OCI-LY3 (cell line): ENCODE results near the gene ADTRP.
"Not testable (repeated sequence)": the region's sequence is repeated elsewhere in the genome, so short reads cannot be mapped to it uniquely, and the experiment has no call there.

Source experiments
- H2AFZ ChIP-seq: fragments of 200-600, 300-600 bp; shearing (Covaris generic); 2 replicates; pipeline ENCODE4 v1.6.0; 2014; ENCODE audit warnings: antibody characterized with exemption, low read depth, low read length
- H3K27ac ChIP-seq: fragments of 200-600, 300-600 bp; sonication (generic); 2 replicates; pipeline ENCODE4 v1.5.1; 2014; ENCODE audit warnings: mild to moderate bottlenecking, low read length, moderate library complexity, mixed read lengths
- H3K27me3 ChIP-seq: fragments of 200-600, 300-600 bp; sonication (generic); 2 replicates; pipeline ENCODE4 v1.6.1; 2014; ENCODE audit warnings: low read depth, low read length, mixed read lengths
- H3K36me3 ChIP-seq: fragments of 200-600, 300-600 bp; sonication (generic); replicated peaks from 2 replicates; pipeline ENCODE3; 2014; ENCODE audit warnings: low read depth, low read length, mixed read lengths
- H3K4me1 ChIP-seq: fragments of 300-600, 200-600 bp; sonication (generic); 2 replicates; pipeline ENCODE4 v1.6.1; 2014; ENCODE audit warnings: low read length, mixed read lengths
- H3K4me2 ChIP-seq: fragments of 200-600, 300-600 bp; sonication (generic); 2 replicates; pipeline ENCODE4 v1.6.1; 2014; ENCODE audit warnings: low read length, mixed read lengths
- H3K4me3 ChIP-seq: fragments of 300-600, 200-600 bp; sonication (generic); 2 replicates; pipeline ENCODE4 v1.5.1; 2014; ENCODE audit warnings: antibody characterized with exemption, mild to moderate bottlenecking, low read length, moderate library complexity
- H3K79me2 ChIP-seq: fragments of 300-600, 200-600 bp; shearing (Covaris generic); 2 replicates; pipeline ENCODE4 v1.6.1; 2014; ENCODE audit warnings: mild to moderate bottlenecking, low read length, mixed read lengths
- H3K9ac ChIP-seq: fragments of 300-600, 200-600 bp; shearing (Covaris generic); 2 replicates; pipeline ENCODE4 v1.6.0; 2014; ENCODE audit warnings: mild to moderate bottlenecking, low read length, moderate library complexity
- H3K9me3 ChIP-seq: fragments of 200-600, 300-600 bp; shearing (Covaris generic); 2 replicates; pipeline ENCODE4 v1.6.1; 2014; ENCODE audit warnings: low read length, mixed read lengths; ENCODE audit not compliant: insufficient read depth
- H4K20me1 ChIP-seq: fragments of 200-600, 300-600 bp; sonication (generic); 2 replicates; pipeline ENCODE4 v1.6.1; 2016; ENCODE audit warnings: low read length, mixed read lengths; ENCODE audit not compliant: insufficient read depth
- CTCF ChIP-seq: fragments of 200-600, 300-600 bp; sonication (generic); IDR thresholded peaks from 2 replicates; pipeline ENCODE4 v1.5.1; 2014; ENCODE audit warnings: antibody characterized with exemption, low read length, low read depth
- EZH2phosphoT487 ChIP-seq: fragments of 200-600 bp; shearing (Covaris generic); IDR thresholded peaks from 2 replicates; pipeline ENCODE4 v1.6.1; 2018; ENCODE audit warnings: antibody characterized with exemption, mixed run types, low read depth

The ADTRP gene

GRCh38 chr6:11804135-11804534, 25.5 kb upstream of the ADTRP start:
- H3K79me2 ChIP-seq = no peaks in the 10 kb centered on the region
- no peaks in the 10 kb centered on the region for H3K36me3 ChIP-seq
- H4K20me1 ChIP-seq = no peaks in the 10 kb centered on the region
- no peak overlapping the region for H3K4me3 ChIP-seq
- no peaks in the 10 kb centered on the region for H3K9me3 ChIP-seq
- no peaks in the 10 kb centered on the region for H3K4me1 ChIP-seq
- H2AFZ ChIP-seq = no peak overlapping the region
- no peak overlapping the region for H3K27ac ChIP-seq
- H3K27me3 ChIP-seq = no peaks in the 10 kb centered on the region
- no peak overlapping the region for H3K9ac ChIP-seq
- no peak overlapping the region for H3K4me2 ChIP-seq
- TF ChIP-seq EZH2phosphoT487 (no peak), CTCF (no peak)

- H3K4me1 ChIP-seq = no peaks in the 10 kb centered on the region
- no peaks in the 10 kb centered on the region for H3K27me3 ChIP-seq
- no peak overlapping the region for H3K4me2 ChIP-seq
- H3K9ac ChIP-seq = no peak overlapping the region
- no peaks in the 10 kb centered on the region for H3K9me3 ChIP-seq
- TF ChIP-seq EZH2phosphoT487 = no peak
- no peak overlapping the region for H2AFZ ChIP-seq
- no peak overlapping the region for H3K4me3 ChIP-seq
- H3K36me3 ChIP-seq = no peaks in the 10 kb centered on the region
- H4K20me1 ChIP-seq = no peaks in the 10 kb centered on the region
- no peaks in the 10 kb centered on the region for H3K79me2 ChIP-seq
- no peak overlapping the region for H3K27ac ChIP-seq
These were observed 25.0 kb upstream of the ADTRP start for GRCh38 chr6:11803591-11803971.

GRCh38 chr6:11802886-11803590, 24.4 kb upstream of the ADTRP start:
- no peak overlapping the region for H3K4me3 ChIP-seq
- no peak overlapping the region for H3K4me2 ChIP-seq
- H3K9me3 ChIP-seq = no peaks in the 10 kb centered on the region
- H3K27ac ChIP-seq = no peak overlapping the region
- H3K79me2 ChIP-seq = no peaks in the 10 kb centered on the region
- H3K27me3 ChIP-seq = no peaks in the 10 kb centered on the region
- H3K9ac ChIP-seq = no peak overlapping the region
- H3K36me3 ChIP-seq = no peaks in the 10 kb centered on the region
- H4K20me1 ChIP-seq = no peaks in the 10 kb centered on the region
- H3K4me1 ChIP-seq = no peaks in the 10 kb centered on the region
- no peak overlapping the region for H2AFZ ChIP-seq
- TF ChIP-seq EZH2phosphoT487 (no peak), CTCF (no peak)

GRCh38 chr6:11800531-11800930, 21.9 kb upstream of the ADTRP start:
- not testable (repeated sequence) for H3K79me2 ChIP-seq, H3K4me1 ChIP-seq, H4K20me1 ChIP-seq, H2AFZ ChIP-seq, H3K4me3 ChIP-seq, H3K9me3 ChIP-seq, H3K9ac ChIP-seq, H3K27ac ChIP-seq, H3K4me2 ChIP-seq, H3K36me3 ChIP-seq, H3K27me3 ChIP-seq

GRCh38 chr6:11798538-11798937, 19.9 kb upstream of the ADTRP start:
- Histone ChIP-seq H3K4me2 (no peak overlapping the region), H3K27ac (no peak overlapping the region), H3K9me3 (no peaks in the 10 kb centered on the region), H3K79me2 (no peaks in the 10 kb centered on the region), H3K4me3 (no peak overlapping the region), H3K27me3 (no peaks in the 10 kb centered on the region), H2AFZ (no peak overlapping the region), H3K4me1 (peaks cover 7% of the 10 kb centered on the region), H4K20me1 (no peaks in the 10 kb centered on the region), H3K36me3 (no peaks in the 10 kb centered on the region), H3K9ac (no peak overlapping the region)
- TF ChIP-seq EZH2phosphoT487 = no peak
- TF ChIP-seq CTCF = no peak
